Endometrial microvascular endothelial cells (primary cell): Measurements from ENCODE around the gene DDX39B. TPM values are rescaled to one million over a fixed set of nuclear protein-coding genes. Genes with fewer than 3 reads are reported as not detected.
"Not testable (repeated sequence)": the region's sequence is repeated elsewhere in the genome, so short reads cannot be mapped to it uniquely, and the experiment has no call there.

ENCODE experiments used
- in situ Hi-C: cut with HindIII; loops from 2 replicates; pipeline ENCODE4 v1.10.0; 2017; ENCODE audit warnings: low sequenced_read_pairs, low pct_unique_long_range_greater_than_20kb; ENCODE audit errors: inconsistent ontology term
- total RNA-seq: library from RNA; depleted of rRNA; stranded (reverse); fragments of >200 nt; gene quantifications from one replicate; pipeline ENCODE4 v1.2.3, GENCODE V29; 2015; ENCODE audit errors: inconsistent ontology term

Gene DDX39B
- total RNA-seq, 1 donor from 2014 or later: 465 TPM

DNA sequence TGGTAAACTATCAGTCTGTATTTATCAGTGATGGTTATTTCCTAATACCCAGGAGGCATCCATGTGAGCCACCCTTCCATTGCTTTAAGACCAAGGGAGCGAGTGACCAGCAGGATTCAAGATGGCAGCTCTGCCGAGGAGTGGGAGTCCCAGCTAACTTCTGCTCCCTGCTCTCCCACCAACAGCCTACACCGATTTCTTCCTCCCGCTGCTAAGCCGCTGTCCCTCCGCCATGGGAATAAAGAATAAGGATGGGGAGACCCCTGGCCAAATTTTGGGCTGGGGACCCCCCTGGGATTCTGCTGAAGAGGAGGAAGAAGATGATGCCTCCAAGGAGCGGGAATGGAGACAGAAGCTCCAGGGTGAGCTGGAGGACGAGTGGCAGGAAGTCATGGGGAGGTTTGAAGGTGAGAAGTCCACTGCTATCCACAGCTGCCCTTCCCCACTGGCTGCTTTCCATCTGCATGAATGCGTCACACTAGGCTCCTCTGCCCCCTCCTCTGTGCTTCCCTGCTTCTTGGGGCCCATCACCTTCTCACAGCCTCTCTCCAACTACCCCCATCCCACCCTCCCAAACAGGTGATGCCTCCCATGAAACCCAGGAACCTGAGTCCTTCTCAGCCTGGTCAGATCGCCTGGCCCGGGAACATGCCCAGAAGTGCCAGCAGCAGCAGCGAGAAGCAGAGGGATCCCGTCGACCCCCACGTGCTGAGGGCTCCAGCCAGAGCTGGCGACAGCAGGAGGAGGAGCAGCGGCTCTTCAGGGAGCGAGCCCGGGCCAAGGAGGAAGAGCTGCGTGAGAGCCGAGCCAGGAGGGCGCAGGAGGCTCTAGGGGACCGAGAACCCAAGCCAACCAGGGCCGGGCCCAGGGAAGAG, 15.9 kb upstream of the DDX39B start:
- in situ Hi-C loops: no loop called here

DNA sequence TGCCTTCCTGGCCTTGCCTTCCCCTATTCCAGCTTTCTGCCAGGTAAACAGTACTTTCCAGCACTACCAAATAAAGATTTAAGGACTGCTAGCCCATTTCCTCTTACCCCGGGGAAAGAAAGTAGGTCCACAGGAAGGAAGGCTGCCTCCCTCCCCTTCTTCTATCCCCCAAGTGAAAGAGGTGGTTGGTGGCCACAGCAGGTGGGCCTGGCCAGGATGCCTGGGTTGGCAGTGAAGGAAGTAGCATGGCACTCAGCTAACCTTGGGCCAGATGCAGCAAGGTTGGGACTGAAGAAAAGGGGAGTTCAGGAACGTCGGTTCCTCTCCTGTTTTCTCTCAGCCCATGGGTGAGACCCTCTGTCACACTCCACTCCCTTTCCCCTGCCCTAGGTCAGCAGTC, 14.5 kb upstream of the DDX39B start:
- in situ Hi-C loops: no loop called here

DNA sequence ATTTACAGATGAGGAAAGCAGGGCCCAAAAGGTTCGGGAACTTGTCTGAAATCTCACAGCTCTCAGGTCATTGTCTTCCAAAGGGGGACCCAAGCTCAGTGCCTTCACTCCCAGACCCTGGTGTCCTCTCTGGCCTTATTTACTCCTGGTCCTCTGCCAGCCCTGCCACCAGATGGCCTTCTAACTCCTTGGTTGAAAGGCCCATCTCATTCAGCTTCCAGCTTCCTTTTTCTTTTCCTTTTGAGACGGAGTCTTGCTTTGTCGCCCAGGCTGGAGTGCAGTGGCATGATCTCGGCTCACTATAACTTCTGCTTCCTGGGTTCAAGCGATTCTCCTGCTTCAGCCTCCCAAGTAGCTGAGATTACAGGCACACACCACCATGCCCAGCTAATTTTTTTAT, 9.6 kb upstream of the DDX39B start:
- in situ Hi-C loops: not testable (repeated sequence)

DNA sequence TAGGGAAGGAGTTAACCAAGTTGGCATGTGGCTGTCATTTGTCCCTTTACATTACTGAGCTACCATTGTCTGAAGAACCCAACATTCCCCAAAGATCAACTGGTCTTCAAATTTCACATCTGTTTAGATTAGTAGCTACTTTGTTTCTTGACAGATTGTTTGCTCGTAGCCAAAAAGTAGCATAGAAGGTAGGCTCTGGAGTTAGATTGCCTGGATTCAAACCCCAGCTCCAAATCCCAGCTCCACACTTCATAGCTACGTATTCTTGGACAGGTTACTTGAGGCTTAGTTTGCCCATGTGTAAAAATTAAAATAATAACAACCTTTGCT, 6.7 kb upstream of the DDX39B start:
- in situ Hi-C loops: no loop called here

DNA sequence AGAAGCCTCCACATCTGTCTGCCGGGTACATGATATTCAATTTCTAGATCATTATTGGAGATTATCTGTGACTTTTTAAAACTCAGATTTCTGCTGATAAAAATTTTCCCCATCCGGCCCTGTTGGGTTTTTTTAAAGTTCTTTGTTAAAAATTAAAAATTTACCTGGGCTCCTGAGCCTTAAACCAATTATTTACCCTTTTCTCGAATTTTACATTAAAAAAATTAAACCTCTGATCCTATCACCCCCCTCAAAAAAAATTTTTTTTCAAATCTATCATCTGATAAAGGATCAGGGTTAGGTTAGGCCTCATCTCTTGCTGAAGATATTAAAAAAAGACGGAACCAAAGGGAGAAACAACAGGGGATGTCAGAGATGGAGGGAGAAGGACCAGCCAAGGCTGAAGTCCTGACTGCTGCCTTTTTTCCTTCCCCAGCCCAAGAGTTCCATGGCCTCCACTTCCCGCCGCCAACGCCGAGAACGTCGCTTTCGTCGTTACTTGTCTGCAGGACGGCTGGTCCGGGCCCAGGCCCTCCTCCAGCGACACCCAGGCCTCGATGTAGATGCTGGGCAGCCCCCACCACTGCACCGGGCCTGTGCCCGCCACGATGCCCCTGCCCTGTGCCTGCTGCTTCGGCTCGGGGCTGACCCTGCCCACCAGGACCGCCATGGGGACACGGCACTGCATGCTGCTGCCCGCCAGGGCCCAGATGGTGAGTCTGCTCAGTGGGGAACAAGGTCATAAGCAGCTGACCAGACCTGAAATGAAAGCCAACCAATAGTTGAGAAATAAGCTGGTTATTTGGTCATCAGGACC, 6.1 kb upstream of the DDX39B start:
- in situ Hi-C loops: no loop called here

DNA sequence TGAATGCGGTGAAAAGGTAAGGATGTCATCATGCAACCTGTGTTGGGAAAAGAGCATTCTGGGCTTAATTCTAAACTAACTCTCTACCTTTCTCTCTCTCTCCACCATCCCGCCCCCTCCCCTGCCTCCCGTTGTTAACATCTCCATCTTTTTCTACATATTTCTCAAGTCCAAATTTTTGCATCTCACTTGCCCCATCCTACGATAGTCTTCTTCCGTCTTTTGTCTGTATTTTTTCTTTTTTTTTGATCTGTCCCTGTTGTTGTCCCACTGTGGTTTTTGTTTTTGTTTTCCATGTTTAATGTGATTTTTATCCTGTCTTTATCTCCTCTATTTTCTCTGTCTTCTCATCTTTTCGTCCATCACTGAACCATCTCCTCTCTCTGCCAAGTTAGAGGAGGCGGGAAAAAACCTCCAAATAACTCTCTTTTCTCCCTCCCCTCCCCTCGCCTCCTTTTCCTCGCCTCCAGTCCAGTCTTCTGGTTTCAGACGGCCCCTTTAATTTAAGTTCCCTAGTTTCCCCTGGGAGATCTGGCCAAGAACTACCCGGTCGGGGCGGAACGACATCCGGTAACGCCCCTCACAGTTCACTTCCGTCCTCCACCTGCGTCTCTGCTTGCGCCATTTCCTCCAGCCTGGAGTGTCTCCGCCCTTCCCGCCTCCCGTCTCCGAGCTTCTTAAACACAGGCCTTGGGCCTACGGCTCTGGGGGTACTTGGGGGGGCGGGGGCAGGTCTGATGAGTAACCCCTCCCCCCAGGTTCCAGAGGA, 5.3 kb upstream of the DDX39B start, which contains the start of gene NFKBIL1:
TSS of gene NFKBIL1 (plus strand) at position 651 of the 769 bp plus-strand sequence. CDS start at position 738, 87 bp downstream.
- in situ Hi-C loops: no loop called here

DNA sequence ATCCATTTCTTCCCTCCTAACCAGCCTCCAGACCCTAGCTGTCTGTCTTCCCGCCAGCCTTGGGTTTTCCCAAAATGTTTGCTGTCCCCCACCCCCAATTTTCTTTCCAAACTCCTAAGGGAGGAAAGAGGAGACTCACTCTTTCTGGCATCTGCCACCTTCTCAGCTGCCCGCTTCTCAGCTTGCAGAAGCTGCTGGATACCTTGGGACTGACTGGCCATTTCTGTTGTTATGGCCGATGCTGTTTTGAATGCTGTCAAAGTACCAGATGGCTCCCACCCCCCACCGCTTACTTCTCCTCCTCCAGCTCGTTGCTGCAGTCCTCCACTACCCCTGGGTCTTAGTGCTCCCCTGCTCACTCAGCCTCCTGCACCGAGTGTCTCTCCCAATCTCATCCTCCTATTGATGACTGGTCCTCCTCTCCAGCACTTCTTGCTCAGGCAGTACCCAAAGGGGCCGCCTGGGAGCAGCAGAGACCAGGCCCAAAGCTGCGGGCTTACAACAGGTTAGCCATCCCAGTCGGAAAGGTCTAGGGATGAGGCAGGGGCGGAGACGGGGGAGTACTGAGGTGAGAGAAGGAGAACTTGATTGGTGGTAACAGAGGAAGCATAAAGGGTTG, 4.6 kb upstream of the DDX39B start, which contains the start of gene ATP6V1G2:
TSS of gene ATP6V1G2 (minus strand) at position 270 of the 619 bp plus-strand sequence. CDS start at position 221, 49 bp downstream.
- in situ Hi-C loops: no loop called here

DNA sequence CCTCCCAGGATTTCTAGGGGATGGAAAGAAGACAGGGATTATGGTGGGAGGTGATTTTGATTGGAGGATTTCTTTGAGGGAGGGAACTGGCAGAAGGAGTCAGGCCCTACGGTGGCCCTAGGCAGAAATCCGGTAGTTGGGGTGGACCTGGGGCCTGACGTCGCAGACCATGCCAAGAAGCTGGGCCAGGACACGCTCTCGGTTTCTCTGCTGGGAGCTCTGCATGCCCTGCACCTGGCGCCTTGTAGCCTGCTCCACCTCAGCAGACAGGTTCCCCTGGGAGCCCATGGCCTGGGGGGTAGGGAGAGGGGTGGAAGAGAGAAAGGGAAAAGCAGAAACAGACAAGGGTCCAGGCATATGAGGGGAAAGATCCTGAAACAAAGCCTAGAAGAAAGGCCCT, 3.5 kb upstream of the DDX39B start:
- in situ Hi-C loops: no loop called here

DNA sequence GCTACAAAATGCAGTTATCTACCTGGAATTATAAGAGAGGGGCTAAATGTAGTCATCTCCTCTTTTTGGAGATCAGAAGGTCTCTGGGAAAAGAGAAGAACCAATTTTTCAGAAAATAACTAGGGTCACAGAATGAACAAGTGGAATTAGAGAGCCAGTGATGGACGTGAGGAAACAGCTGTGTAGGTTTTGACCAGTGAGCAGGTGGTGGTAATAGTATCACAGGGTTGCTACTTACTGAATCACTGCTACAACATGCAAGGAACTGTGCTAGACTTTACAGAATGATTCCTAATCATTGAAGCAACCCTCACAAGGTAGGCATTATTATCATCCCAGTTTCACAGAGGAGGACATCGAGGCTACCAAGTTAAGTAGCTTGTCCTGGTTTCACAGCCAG, 2.9 kb upstream of the DDX39B start:
- in situ Hi-C loops: no loop called here

DNA sequence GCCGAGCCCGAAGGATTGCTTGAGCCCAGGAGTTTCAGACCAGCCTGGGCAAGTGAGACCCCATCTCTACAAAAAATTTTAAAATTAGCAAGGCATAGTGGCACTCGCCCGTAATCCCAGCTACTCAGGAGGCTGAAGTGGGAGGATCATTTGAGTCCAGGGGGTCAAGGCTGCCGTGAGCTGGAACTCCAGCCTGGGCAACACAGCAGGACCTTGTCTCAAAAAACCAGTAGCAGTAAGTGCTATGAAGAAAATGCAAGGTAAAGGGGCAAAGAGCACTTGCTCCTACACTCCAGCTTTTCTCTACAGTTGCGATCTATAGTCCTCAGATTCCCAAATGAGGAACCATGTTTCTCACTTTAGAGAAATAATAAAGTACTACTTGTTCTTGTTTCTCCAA, 1.8 kb upstream of the DDX39B start:
- in situ Hi-C loops: no loop called here

DNA sequence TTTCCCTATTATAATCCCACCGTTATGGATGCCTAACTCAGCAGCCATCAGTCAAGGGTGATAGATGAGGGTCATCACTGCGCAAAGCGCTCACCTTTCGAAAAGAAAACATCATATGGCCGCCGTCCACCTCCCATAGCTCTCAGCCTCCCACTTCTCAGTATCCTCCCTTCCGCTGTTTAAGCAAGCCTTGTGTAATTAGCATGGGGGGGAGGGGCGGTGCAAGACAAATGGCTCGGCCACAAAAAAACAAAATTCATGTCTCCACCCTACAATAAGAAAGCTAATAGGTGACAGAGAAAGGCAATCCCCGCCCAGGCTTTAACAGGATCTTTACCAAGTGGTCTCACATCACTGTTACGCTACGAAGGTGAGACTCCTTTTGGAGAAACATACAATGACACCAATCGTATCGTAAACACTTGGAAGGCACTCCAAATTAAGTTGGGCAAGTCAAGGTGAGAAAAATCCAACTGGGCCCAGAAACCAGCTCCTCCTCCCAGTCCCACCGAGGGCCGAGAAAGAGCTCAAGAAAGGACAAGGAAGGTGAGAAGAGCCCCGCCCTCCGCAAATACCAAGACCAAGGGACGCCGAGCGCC, 645 bp downstream of the DDX39B start:
- in situ Hi-C loops: no loop called here

DNA sequence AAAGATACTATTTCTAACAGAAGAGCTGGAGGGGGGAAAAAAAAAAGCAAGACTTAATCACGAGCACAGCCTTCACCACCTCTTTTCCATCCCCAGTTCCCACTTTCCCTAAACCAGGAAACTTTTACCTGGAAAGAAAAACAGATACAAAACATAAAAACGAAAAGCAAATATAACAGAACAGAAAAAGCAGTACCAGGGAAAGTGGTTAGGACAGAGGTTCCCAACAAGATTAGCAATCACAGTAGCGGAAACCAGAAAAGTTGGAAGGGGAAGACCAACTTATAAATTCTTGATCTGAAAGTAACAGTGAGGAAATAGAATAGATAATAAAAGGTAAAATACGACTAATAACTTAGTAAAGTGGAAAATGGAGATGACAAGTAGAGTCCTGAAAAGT, 1.2 kb downstream of the DDX39B start:
- in situ Hi-C loops: no loop called here

DNA sequence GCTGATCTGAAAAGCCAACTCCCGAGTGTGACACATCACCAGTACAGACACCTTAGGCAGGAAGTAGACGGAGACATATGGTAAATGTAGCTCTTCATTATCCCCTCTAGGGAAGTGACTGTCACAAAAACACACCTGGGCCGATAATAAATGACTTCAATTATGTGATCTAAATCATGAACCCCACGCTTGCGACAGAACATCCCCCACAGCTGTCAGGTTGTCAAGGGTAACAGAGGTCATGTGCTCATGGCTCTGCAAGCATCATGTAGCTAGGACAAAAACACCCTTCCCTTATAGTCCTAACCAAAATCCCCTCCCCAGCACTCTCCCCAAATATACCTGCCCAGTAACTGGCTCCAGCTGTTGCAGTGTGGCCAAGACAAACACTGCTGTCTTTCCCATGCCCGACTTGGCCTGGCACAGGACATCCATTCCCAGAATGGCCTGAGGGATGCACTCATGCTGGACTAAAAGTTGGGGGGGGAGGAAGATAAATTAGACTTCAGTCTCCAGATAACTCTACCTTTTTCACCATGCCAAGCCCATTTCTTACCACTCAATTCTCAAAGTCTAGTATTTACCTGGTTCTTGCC, 2.9 kb downstream of the DDX39B start:
- in situ Hi-C loops: no loop called here

DNA sequence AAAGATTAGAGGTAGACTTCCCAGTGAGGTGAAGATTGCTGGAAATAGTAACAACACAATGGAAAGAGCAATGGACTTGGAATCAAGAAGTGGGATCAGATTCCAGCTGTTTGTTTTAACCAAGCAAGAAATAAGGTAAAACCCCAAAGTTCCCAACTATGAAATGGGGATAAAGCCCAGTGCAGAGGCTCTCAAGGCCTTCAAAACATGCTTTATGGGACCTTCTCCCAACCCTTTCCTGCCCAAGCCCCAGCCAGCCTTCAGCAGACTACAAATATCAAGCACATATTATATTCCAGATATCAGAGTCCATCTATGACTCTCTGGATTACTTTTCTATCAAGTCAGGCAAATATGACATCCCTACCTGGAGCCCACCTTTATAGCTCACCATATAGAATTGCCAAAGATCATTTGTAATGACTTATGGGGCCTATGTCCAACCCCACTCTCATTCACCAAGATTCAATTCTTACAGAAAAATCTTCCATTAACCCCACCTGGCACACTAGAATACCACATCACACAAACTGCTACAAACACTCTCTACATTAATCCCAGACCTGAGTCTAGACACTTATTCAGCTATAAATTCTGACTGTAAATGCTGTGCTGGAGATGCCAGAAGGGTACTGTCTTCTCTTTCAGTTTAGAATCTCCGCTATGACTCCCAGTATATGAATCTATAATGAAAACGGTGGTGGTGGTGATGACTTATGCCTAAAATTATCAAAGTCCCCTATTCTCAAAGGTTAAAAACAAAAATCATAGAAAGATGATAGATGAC, 6.1 kb downstream of the DDX39B start:
- in situ Hi-C loops: no loop called here

DNA sequence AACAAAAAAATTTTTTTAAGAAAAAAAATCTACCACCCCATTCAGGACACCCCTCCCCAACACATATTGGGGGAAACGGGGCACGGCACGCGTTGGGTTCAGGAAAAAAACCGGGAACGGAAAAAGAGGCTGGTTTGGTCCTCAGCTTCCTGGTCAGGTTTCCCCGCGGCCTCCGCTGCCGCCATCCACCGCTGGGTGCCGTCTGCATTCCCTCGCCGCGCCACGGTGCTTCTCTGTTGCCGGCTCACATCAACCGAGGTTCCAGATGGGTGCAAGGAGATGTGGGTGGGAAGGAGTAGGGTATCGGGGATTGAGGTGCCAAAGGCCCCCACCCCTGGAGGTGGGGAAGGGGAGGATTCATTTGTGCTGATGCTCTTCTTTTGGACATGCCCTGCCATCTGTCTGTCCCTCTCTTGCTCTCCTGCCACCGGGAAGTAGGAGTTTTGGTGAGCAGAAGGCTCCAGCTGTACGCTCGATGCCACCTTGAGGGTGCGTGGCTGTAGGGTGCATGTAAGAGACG, 7.2 kb downstream of the DDX39B start:
- in situ Hi-C loops: no loop called here

DNA sequence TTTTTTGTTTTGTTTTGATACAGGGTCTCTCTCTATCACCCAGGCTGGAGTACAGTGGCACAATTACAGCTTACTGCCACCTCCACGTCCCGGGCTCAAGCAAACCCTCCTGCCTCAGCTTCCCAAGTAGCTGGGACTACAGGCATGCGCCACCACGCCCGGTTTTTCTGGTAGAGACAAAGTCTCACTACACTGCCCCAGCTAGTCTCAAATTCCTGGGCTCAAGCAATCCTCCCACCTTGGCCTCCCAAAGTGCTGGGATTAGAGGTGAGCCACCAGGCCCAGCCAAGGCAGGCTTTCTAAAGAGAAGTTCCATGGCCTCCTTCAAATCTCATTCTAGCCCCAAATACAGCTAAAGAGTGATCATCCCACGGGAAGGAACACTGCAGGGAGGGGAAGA, 7.8 kb downstream of the DDX39B start:
- in situ Hi-C loops: no loop called here

DNA sequence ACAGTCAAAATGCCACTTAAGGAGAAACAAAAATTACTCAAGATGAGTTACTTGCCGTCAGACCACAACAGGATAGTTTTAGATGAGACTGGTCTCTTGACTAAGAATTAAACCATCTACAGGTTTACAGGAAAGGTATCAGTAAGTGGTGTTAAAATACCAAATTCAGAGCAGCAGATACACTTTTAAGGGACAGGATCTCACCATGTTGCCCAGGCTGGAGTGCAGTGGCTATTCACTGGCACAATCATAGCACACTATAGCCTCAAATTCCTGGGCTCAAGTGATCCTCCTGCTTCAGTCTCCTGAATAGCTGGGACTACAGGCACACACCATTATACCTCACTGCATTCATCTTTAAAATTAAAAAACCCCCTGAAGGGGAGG, 8.4 kb downstream of the DDX39B start:
- in situ Hi-C loops: no loop called here
